Measurements from ENCODE around the gene POLR2B.
"Not testable (repeated sequence)": the region's sequence is repeated elsewhere in the genome, so short reads cannot be mapped to it uniquely, and the experiment has no call there.

Gene POLR2B

DNA sequence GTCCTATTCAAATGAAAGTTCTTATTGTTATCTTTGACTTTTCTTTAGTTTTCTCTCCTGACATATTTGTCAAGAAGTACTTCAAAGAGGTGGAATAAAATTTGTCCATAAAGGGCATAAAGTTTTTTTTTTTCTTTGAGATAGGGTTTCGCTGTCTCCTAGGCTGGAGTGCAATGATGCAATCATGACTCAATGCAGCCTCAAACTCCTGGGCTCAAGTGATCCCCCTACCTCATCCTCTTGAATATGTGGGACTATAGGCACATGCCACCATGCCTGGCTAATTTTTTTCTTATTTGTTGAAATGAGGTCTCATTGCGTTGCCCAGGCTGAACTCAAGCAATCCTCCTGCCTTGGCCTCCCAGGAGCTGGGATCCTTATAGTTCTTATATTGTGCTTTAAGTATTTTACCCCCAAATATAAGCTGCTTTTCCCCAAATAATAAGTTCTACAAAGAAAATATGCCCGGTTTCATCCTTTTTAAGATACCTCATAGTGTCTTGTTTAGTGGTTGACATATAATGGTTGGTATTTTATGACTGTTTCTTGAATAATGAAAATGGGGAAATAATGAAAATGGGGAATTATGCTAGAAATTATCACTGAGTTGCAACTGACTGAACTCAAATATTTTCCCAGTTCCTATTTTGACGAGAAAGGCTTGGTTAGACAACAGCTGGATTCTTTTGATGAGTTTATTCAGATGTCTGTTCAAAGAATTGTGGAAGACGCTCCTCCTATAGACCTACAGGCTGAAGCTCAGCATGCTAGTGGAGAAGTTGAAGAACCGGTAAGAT lies 11.6 kb downstream of the POLR2B start:
- no peak for DNase-seq

DNA sequence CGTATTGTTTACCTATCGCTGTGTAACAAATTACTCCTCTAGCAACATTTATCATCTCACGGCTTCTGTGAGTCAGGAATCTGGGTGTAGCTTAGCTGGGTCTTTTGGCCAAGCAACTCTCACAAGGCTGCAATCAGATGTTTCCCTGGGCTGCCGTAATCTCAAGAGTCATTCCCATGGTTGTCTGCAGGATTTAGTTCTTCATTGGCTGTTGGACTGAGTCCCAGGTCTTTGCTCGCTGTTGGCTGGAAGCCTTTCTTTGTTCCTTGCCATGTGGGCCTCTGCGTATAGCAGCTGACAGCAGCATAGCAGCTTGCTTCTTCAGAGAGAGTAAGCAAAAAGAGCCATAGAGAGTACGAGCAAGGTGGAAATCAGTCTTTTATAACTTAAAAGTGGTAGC lies 16.8 kb downstream of the POLR2B start:
- DNase-seq, result no peak

DNA sequence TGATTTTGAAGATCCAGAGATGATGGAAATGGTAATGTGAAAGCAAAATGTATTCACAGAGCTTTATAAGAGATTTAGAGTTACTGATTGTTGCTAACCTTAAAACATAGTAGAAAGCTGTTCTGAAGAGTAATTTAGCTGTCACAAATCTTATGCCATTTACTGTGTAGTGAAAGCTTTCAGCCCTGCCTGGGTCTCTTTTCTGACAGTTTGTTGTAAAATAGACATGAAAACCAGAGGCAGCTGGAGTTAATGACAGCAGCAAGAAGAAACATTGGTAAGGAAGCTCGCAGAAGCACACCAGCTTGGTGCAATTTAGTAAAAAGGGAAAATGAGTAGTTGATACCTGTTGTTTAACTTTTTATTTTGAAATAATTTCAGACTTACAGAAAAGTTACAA lies 21.1 kb downstream of the POLR2B start:
- no peak for DNase-seq

- DNase-seq, result no peak
Observed at GRCh38 chr4:57013543-57014120, 34.9 kb downstream of the POLR2B start.

DNA sequence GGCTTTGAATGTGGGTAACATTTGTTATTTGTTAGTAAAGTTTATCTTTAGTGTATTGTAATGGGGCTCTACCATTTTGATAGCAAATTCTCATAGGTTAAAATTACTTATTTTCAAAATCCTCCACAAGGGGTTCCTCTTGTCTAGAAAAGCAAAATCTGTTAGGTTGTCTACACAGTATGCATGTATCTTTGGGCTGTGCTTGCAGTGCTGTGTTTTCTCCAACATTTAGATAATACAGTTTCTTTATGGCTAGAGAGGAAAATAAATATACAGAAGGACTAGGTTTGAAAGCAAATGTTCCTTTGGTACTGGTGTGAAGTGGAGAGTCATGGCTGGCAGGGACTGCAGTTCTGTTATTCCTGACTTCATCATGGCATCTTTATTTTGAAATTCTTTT lies 40.3 kb downstream of the POLR2B start:
- DNase-seq, result no peak

DNA sequence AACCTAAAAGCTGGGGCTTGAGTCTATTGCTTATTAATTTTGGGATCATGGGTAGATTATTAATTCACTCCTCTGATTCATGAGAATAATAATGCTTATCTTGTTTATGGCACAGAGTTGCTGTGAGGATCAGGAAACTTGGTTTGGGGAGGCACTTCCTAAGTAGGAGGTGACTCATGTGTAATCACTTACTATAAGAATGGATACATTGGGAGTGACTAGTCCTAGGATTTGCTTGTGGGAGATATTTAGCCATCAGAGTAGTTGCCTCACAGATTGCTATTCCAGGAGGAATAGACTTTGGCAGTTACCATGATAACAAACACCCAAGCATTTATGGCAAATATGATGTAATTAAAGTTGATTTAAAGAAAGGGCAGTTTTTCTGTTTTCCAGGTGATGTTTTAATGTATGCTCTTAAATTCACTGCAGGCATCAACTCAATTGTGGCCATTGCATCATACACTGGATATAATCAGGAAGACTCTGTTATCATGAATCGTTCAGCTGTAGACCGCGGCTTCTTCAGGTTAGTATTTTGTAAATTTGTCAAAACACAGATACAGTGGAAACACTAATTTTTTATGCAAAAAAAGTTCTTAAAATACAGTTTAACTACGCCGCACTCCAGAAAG lies 41.9 kb downstream of the POLR2B start:
- DNase-seq, result no peak

- DNase-seq, result no peak
Observed at GRCh38 chr4:57023104-57023503, 44.4 kb downstream of the POLR2B start.

DNA sequence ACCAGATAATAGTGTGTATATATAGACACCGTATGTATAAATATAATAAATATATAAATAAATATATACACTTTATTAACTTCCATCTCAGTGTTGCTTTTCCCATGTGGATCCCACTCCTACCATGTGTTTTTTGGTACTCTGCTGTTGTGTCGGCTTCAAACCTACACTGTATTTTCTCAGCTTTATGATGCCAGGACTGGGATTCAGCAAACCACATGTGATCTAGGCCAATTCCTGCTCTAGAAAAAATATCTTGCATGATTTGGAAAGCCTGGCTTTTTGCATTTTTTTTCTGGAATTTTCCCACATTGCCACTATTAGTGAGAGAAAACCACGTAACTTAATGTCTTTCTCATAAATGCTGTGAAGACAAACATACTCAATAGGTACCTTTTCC lies 55.8 kb downstream of the POLR2B start:
- no peak for DNase-seq

- DNase-seq, result no peak
Observed at GRCh38 chr4:57037982-57038604, 59.4 kb downstream of the POLR2B start.

DNA sequence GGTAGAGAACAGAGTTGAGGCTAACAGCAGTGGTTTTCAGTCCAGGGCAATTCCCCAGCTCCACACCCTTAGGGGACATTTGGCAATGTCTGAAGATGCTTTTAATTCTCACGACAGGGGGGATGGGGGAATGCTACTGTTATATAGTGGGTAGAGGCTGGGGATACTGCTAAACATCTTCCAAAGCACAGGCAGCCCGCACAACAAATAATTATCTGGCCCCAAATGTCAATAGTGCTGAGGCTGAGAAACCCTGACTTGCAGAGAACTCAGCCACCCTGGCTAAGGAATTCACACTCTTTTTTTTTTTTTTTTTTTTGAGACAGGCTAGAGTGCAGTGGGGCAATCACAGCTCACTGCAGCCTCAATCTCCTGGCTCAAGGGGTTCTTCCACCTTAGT lies 60.6 kb downstream of the POLR2B start:
- no peak for DNase-seq

DNA sequence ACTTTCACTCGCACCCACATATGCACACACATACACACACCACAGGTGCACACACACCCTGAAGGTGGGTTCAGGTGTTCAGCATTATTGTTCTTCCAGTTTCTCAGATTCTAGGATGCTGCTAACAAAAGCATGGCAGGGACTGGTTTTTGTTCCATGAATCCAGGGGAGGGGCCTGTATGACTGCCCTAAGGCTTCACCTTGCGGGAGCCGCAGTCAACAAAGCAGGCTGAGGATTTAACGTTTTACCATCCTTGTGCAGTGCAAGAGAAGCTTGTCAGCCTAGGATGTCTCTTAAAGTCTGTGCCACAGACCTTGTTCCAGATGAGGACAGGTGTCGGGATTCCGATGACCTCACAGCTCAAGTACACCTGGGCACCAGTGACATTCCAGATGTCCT lies 61.8 kb downstream of the POLR2B start:
- DNase-seq, result no peak

- no peak for DNase-seq
Observed at GRCh38 chr4:57041020-57041419, 62.3 kb downstream of the POLR2B start.

GRCh38 chr4:57042711-57043169 lies 64.0 kb downstream of the POLR2B start:
- DNase-seq, result no peak

- DNase-seq, result no peak
Observed at GRCh38 chr4:57043347-57044251, 64.9 kb downstream of the POLR2B start.

DNA sequence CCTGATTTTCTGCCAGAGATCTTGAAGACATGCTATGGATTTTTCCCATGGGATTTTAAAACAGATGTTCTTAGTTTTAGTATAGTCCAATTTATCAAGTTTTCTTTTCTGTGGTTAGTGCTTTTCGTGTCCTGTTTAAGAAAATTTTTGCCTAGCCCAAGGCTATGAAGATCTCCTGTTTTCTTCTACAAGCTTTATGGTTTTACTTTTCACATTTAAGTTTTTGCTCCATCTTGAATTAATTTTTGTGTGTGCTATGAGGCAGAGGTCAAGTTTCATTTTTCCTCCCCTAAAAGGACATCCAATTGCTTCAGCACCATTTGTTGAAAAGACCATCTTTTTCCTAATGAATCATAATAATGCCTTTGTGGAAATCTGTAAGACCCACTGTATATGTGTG lies 65.6 kb downstream of the POLR2B start:
- no peak for DNase-seq

DNA sequence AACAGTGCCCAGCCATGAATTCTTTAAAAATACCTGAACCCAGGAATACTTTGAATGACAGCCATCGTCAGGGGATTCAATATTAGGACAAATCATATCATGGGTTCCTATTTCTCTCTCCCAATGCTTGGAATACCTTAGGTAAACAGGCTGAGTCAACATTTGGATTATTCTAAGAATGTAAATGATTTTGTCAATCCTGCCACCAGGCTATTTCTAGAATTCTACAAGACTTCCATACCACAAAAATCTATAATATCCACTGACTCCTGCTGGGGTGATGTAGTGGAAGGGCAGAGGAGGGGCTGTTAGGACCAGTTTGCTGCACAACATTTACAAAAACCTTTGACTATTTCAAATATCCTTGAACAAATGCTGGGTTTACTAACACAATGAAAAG lies 66.3 kb downstream of the POLR2B start:
- no peak for DNase-seq

- not testable (repeated sequence) for DNase-seq
Observed at GRCh38 chr4:57047046-57047445, 68.3 kb downstream of the POLR2B start.

GRCh38 chr4:57048590-57049304 lies 70.1 kb downstream of the POLR2B start:
- DNase-seq, result no peak

GRCh38 chr4:57051095-57051494 lies 72.4 kb downstream of the POLR2B start:
- DNase-seq, result no peak

DNA sequence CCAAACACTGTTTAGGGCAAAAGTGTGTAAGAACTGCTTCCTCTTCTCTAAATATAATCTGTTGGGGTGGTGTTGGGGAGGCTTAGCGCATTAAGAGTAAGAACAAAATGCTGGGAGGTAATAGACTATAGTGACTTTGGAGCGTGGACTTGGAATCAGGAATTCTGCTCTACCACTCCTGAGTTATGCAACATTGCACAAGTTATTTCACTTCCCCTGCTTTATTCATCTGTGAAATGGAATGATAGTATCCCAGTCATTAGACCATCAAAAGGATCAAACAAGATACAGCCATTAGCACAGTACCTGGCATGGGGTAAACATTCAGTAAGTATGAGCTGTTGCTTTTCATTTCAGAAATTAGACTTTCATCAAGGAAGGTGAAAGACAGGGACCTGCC lies 72.8 kb downstream of the POLR2B start:
- no peak for DNase-seq

GRCh38 chr4:57053508-57053907 lies 74.8 kb downstream of the POLR2B start:
- no peak for DNase-seq

- no peak for DNase-seq
Observed at GRCh38 chr4:57055886-57056285, 77.2 kb downstream of the POLR2B start.
